ENCODE measurements around the gene SEMA3D. TPM values are rescaled to one million over a fixed set of nuclear protein-coding genes. Genes with fewer than 3 reads are reported as not detected.

Gene SEMA3D
- total RNA-seq, 1 experiment from 2014 or later: 2.0 TPM

DNA sequence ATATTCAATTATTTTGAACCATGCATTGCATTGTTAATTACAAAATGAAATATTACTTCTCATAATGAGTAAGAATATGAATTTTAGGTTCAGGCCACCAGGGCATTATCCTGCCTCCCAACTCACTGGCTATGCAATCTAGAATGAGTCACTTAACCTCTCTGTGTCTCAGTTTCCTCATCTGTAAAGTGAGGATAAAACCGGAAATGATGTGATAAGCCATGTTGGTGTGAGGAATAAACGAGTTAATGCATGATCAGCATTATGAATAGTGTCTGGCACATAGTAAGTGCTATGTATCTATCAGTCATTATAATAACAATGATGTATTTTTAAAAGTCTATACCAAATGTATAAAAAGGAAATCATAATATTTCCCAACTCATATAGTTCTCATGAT, 85.5 kb downstream of the SEMA3D start:
- no TSS peak for BruUV-seq (replicated peaks)

GRCh38 chr7:85097844-85098243, 89.0 kb downstream of the SEMA3D start:
- H3K4me3 Mint-ChIP-seq (ENCODE audit: low read depth, unreplicated experiment): no peak overlapping the region
- no peak for DNase-seq
- H3K36me3 Mint-ChIP-seq (ENCODE audit: insufficient read depth, unreplicated experiment): no peaks in the 10 kb centered on the region
- peaks cover 8% of the 10 kb centered on the region for H3K4me1 Mint-ChIP-seq (ENCODE audit: low read depth, unreplicated experiment)
- no peaks in the 10 kb centered on the region for H3K27me3 Mint-ChIP-seq (ENCODE audit: unreplicated experiment)
- no peaks in the 10 kb centered on the region for H3K9me3 Mint-ChIP-seq (ENCODE audit: low read depth, unreplicated experiment)
- no peak overlapping the region for H3K27ac Mint-ChIP-seq (ENCODE audit: unreplicated experiment)
- intact Hi-C loops (cut with micrococcal nuclease; ENCODE audit: unreplicated experiment): no loop called here
- TF ChIP-seq CTCF (IDR thresholded peaks at IDR 0.05; ENCODE audit: unreplicated experiment): no peak
- CTCF ChIA-PET: no interaction called here
- BruUV-seq (replicated peaks): no TSS peak

More for the DNA sequence above, 85.5 kb downstream of the SEMA3D start:
- TF ChIP-seq CTCF (IDR thresholded peaks at IDR 0.05; ENCODE audit: unreplicated experiment): no peak
- no peak overlapping the region for H3K4me3 Mint-ChIP-seq (ENCODE audit: low read depth, unreplicated experiment)
- no peaks in the 10 kb centered on the region for H3K9me3 Mint-ChIP-seq (ENCODE audit: low read depth, unreplicated experiment)
- H3K4me1 Mint-ChIP-seq (ENCODE audit: low read depth, unreplicated experiment): peaks cover 30% of the 10 kb centered on the region
- peaks cover 5% of the 10 kb centered on the region for H3K36me3 Mint-ChIP-seq (ENCODE audit: insufficient read depth, unreplicated experiment)
- CTCF ChIA-PET: no interaction called here
- no peaks in the 10 kb centered on the region for H3K27me3 Mint-ChIP-seq (ENCODE audit: unreplicated experiment)
- H3K27ac Mint-ChIP-seq (ENCODE audit: unreplicated experiment): no peak overlapping the region
- DNase-seq: no peak
- intact Hi-C loops (cut with micrococcal nuclease; ENCODE audit: unreplicated experiment): no loop called here

DNA sequence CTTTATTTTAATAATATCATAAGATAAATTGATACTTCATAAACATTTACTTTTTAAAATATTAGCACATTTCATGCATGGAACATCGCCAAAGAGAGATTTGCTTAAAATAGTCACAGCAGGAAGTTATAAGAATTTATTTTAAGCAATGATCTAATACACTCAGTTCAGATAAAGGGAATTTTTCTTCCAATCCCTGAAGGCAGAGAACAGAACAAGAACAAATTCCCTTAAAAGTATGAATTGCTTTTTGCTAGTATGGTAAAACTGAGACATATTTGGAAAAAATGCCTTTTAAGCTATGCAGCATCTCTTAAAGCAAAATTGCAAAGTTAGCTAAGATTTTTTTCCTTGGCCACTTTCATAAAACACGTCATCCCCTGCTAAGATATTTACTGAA, 91.0 kb downstream of the SEMA3D start:
- Mint-ChIP-seq H3K27me3 (ENCODE audit: unreplicated experiment) (no peaks in the 10 kb centered on the region), H3K27ac (ENCODE audit: unreplicated experiment) (no peak overlapping the region), H3K4me1 (ENCODE audit: low read depth, unreplicated experiment) (no peaks in the 10 kb centered on the region), H3K4me3 (ENCODE audit: low read depth, unreplicated experiment) (no peak overlapping the region), H3K9me3 (ENCODE audit: low read depth, unreplicated experiment) (no peaks in the 10 kb centered on the region), H3K36me3 (ENCODE audit: insufficient read depth, unreplicated experiment) (no peaks in the 10 kb centered on the region)
- CTCF ChIA-PET: no interaction called here
- no peak for DNase-seq
- intact Hi-C loops (cut with micrococcal nuclease; ENCODE audit: unreplicated experiment): no loop called here
- no peak for TF ChIP-seq CTCF (IDR thresholded peaks at IDR 0.05; ENCODE audit: unreplicated experiment)
- no TSS peak for BruUV-seq (replicated peaks)

DNA sequence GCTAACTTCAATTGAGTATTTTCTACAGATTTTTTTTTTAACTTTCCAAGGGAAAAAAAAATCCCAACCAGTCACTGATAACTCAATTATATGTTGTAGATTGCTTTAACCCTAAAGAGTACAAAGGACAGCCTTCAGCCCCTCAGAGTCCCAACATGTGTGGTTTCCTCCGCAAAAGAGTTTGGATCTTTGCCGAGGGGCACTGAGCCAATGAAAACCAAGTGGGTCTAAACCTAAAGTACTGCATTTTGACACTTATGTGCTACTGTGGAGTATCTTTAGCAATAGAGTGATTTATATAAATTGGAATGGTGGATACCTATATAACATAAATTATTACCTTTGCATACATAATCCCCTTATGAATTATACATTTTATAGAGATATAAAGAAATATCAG, 91.5 kb downstream of the SEMA3D start:
- TF ChIP-seq CTCF (IDR thresholded peaks at IDR 0.05; ENCODE audit: unreplicated experiment): no peak
- H3K9me3 Mint-ChIP-seq (ENCODE audit: low read depth, unreplicated experiment): no peaks in the 10 kb centered on the region
- no peaks in the 10 kb centered on the region for H3K36me3 Mint-ChIP-seq (ENCODE audit: insufficient read depth, unreplicated experiment)
- CTCF ChIA-PET: no interaction called here
- H3K27ac Mint-ChIP-seq (ENCODE audit: unreplicated experiment): no peak overlapping the region
- no TSS peak for BruUV-seq (replicated peaks)
- DNase-seq: no peak
- no peak overlapping the region for H3K4me3 Mint-ChIP-seq (ENCODE audit: low read depth, unreplicated experiment)
- H3K27me3 Mint-ChIP-seq (ENCODE audit: unreplicated experiment): no peaks in the 10 kb centered on the region
- no peaks in the 10 kb centered on the region for H3K4me1 Mint-ChIP-seq (ENCODE audit: low read depth, unreplicated experiment)
- intact Hi-C loops (cut with micrococcal nuclease; ENCODE audit: unreplicated experiment): no loop called here
